SH-SY5Y (cell line): Measurements from ENCODE around the gene MBOAT7.

Experiments
- GATA2 ChIP-seq: IDR thresholded peaks from 2 replicates; pipeline ENCODE4 v1.6.1; 2011; ENCODE audit warnings: mild to moderate bottlenecking, low read depth, low read length
- GATA3 ChIP-seq: IDR thresholded peaks from 2 replicates; pipeline ENCODE4 v1.6.1; 2011; ENCODE audit warnings: low read depth, mild to moderate bottlenecking, low read length, moderate library complexity

DNA sequence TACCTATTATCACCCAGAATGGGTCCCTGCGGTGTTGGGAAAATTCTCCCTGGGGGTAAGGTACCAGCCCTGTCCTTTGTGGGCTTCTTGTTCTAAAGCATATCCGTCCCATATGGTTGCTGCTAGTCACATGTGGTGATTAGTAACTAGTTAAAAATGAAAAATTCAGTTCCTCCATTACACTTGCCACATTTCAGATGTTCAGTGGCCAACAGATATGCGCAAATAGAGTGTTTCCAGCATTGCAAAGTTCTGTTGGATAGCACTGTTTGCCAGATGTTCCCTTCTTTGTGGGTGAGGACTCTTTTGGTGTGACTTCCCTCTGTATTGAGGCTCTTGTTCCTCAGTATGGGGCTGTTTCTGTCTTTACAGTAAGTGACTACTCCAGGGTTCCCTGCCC is 48.0 kb downstream of the MBOAT7 start:
- no peak for TF ChIP-seq GATA2
- no peak for TF ChIP-seq GATA3
